A673 (cell line): ENCODE data around the gene CTIF.

ENCODE experiments used
- EZH2 ChIP-seq: fragments of 200-600 bp; sonication (generic); IDR thresholded peaks from 2 replicates; pipeline ENCODE4 v1.6.1; 2017; ENCODE audit warnings: borderline replicate concordance, low read depth, mild to moderate bottlenecking, mixed read lengths, antibody characterized with exemption, low read length; ENCODE audit not compliant: poor library complexity, severe bottlenecking
- TF ChIP-seq, protein P1 (sequence below): fragments of 300-800, 200-600 bp; sonication (generic); conservative IDR thresholded peaks from 2 replicates; pipeline ENCODE4 v1.5.1; 2017; ENCODE audit warnings: low read depth, mild to moderate bottlenecking, antibody characterized with exemption, low read length, moderate library complexity, mixed read lengths

DNA sequence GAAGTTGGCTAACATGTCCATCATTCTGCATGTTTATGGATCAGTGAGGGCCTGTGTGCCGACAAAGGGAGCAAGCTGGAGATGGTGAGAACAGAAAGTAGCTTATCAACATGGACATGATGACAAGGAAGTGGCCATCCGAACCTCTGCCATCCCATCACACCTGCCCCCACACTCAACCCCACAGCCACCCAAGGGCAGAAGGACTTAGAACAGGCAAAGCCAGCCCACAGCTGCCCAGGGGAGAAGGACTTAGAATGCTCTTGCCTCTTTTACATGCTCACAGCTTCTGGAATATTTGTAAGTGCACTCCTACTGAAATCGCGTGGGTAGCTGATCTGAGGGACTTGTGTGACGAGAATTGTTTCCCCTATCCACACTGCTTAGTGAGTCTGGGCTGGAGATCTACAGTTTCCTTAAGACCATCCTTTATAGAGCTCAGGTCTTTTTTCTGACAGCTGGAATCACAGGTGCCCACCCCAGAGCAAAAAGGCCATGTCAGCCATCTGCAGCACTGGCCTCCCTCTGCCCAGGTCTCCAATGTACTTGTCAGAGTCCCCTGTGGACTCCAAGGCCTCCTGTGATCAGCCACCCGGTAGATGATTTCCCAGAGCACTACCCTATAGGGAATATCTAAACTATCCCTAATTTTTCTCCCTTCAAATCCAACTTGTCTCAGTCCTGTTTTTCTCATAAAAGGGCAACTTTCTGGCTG is 257.8 kb downstream of the CTIF start:
- TF ChIP-seq, protein P1, sequence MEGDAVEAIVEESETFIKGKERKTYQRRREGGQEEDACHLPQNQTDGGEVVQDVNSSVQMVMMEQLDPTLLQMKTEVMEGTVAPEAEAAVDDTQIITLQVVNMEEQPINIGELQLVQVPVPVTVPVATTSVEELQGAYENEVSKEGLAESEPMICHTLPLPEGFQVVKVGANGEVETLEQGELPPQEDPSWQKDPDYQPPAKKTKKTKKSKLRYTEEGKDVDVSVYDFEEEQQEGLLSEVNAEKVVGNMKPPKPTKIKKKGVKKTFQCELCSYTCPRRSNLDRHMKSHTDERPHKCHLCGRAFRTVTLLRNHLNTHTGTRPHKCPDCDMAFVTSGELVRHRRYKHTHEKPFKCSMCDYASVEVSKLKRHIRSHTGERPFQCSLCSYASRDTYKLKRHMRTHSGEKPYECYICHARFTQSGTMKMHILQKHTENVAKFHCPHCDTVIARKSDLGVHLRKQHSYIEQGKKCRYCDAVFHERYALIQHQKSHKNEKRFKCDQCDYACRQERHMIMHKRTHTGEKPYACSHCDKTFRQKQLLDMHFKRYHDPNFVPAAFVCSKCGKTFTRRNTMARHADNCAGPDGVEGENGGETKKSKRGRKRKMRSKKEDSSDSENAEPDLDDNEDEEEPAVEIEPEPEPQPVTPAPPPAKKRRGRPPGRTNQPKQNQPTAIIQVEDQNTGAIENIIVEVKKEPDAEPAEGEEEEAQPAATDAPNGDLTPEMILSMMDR = no peak
- TF ChIP-seq EZH2 = no peak
